Gastroesophageal sphincter (tissue), 4 donors: ENCODE measurements around the gene ALPP. TPM values are rescaled to one million over a fixed set of nuclear protein-coding genes. Genes with fewer than 3 reads are reported as not detected.
"Not testable (repeated sequence)": the region's sequence is repeated elsewhere in the genome, so short reads cannot be mapped to it uniquely, and the experiment has no call there.

Experiments
- ATAC-seq: fragments of 150-250 bp; one replicate; pipeline ENCODE4 v1.9.1; 2016; ENCODE audit warnings: mild to moderate bottlenecking, moderate library complexity
- H3K27ac ChIP-seq, 4 donors: fragments of 200-600 bp; sonication (generic) in 3 of 4; 1 replicate in 3 of 4; 2 replicates in 1 of 4; pipeline ENCODE4 v1.5.1; 2016 to 2019
- H3K27me3 ChIP-seq: fragments of 200-600 bp; sonication (generic); one replicate; pipeline ENCODE4 v1.5.1; 2019
- H3K36me3 ChIP-seq, 2 donors: fragments of 200-600 bp; sonication (generic); one replicate each; pipeline ENCODE4 v1.5.1; 2019; ENCODE audit warnings: control low read depth in 1 of 2
- H3K4me1 ChIP-seq, 3 donors: fragments of 200-600 bp; sonication (generic); 1 replicate in 2 of 3; 2 replicates in 1 of 3; pipeline ENCODE4 v1.5.1; 2016 to 2019; ENCODE audit warnings: control low read depth in 2 of 3
- H3K4me3 ChIP-seq, 2 donors: fragments of 200-600 bp; sonication (generic); one replicate each; pipeline ENCODE4 v1.5.1; 2019; ENCODE audit warnings: mild to moderate bottlenecking in 1 of 2, moderate library complexity in 1 of 2
- H3K9me3 ChIP-seq, 3 donors: fragments of 200-600 bp; sonication (generic); one replicate each; pipeline ENCODE4 v1.5.1; 2017 to 2019; ENCODE audit warnings: control low read depth in 2 of 3
- CTCF ChIP-seq, 4 experiments: fragments of 200-600 bp in 2 of 4; fragments of 450-650 bp in 2 of 4; sonication (generic) in 1 of 4; IDR thresholded peaks; one replicate each; pipeline ENCODE4 v1.5.1; 2017 to 2019; ENCODE audit warnings: antibody characterized with exemption in 4 of 4, mild to moderate bottlenecking in 2 of 4, moderate library complexity in 2 of 4
- EP300 ChIP-seq: sonication (generic); formaldehyde crosslinking; IDR thresholded peaks from one replicate; pipeline ENCODE4 v1.6.1; 2017; ENCODE audit warnings: antibody characterized with exemption, mild to moderate bottlenecking
- POLR2A ChIP-seq, 2 donors: fragments of 450-650 bp; IDR thresholded peaks; one replicate each; pipeline ENCODE4 v1.6.1; 2017; ENCODE audit warnings: antibody characterized with exemption in 2 of 2, mild to moderate bottlenecking in 2 of 2, moderate library complexity in 1 of 2
- POLR2AphosphoS5 ChIP-seq: sonication (generic); formaldehyde crosslinking; IDR thresholded peaks from one replicate; pipeline ENCODE4 v1.6.1; 2017; ENCODE audit warnings: antibody characterized with exemption
- WGBS, 2 donors: methylation state at CpG; one replicate each; pipeline ENCODE4 v1.1.5; 2018; ENCODE audit warnings: low coverage in 1 of 2; 5-methylcytosine and 5-hydroxymethylcytosine counted together
- total RNA-seq, 4 donors: library from RNA; depleted of rRNA; stranded (reverse); fragments of >200 nt; gene quantifications; one replicate each; pipeline ENCODE4 v1.1.0, GENCODE V29; 2016

Gene ALPP
- total RNA-seq, 4 donors from 2014 or later, result not detected

DNA sequence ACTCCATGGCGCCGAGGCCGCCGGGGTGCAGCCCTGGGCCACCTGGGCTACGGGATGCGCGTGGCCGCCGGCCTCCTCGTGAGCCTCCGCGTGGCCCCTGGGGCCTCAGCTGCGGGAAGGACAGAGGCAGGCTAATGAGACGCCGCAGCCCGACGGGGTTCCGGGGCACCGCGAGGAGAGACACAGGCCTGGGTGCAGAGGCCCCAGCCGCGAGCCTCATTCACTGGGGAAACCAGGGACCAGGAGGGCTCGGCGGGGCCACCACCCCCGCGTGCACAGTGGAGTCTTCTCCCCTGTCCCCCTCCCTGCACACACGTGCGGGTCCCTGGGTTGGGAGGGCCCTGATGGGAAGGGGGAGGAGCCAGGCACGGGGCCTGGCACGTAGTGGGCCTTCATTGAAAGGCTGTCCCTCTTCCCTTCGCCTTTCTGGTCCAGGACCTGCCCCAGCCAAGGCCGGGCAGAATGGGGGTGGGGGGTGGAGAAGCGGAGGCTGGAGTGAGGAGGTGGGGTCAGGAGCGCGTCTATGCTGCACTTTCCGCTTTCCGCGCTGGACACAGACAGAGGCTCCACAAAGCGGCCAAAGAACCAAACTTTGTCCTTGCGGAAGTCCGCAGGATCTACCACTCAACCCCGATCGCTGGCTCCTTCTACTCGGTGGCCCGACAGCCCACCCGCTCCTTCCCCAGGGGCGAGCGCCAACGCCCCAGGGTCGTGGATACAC is 9.1 kb downstream of the ALPP start:
- TF ChIP-seq EP300 (no peak), CTCF (IDR thresholded peaks at IDR 0.05) (no peak), POLR2AphosphoS5 (no peak), POLR2A (IDR thresholded peaks at IDR 0.05) (no peak)
- no peaks in the 10 kb centered on the region for H3K9me3 ChIP-seq

DNA sequence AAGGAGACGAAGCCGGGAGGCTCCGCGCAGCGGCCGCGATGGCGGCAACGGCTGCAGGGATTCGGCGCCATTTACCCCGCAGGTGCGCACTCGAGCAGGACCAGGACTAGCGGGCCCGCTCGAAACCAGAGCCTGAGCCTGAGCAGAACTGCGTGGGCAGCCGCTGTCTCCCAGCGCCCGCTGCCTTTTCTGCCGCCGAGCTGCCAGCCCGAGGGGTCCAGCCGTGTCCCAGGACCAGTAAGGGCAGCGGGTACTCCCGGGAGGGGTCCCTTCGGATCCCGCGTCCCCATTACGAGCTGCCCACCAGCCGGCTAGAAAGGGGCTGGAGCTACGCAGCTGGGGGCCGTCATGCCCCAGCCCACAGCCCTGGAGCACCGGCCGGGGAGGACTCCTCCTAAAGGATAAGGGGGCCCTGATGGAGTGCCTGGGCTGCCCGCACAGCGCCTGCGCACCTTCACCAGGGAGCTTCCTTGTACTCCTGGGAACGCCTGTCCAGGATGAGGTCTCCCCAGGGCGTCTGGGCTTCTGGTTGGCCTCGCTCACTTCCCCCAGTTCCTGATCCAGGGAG is 9.9 kb downstream of the ALPP start:
- Histone ChIP-seq H3K36me3 (no peaks in the 10 kb centered on the region), H3K4me1 (peaks cover 0 to 25% (median 3%) of the 10 kb centered on the region in 3 donors), H3K27ac (no peak overlapping the region), H3K27me3 (peaks cover 93% of the 10 kb centered on the region), H3K4me3 (peak overlapping the region in 1 of 2 donors; percentile 12), H3K9me3 (no peaks in the 10 kb centered on the region)
- no peak for ATAC-seq
- TF ChIP-seq POLR2A (IDR thresholded peaks at IDR 0.05), result no peak
- no peak for TF ChIP-seq CTCF (IDR thresholded peaks at IDR 0.05)
- TF ChIP-seq EP300, result no peak
- TF ChIP-seq POLR2AphosphoS5, result no peak
- 18% methylated on average over 7 of the region's 42 CpGs; no CpG with 5 or more reads in 1 of the 2 donors for WGBS, 2 donors

More for the DNA sequence above, 9.1 kb downstream of the ALPP start:
- Histone ChIP-seq H3K4me1 (peaks cover 0 to 25% (median 3%) of the 10 kb centered on the region in 3 donors), H3K4me3 (no peak overlapping the region), H3K27ac (no peak overlapping the region), H3K36me3 (no peaks in the 10 kb centered on the region), H3K27me3 (peaks cover 97% of the 10 kb centered on the region)
- WGBS, 2 donors, result no CpG with 5 or more reads among the region's 50 CpGs
- no peak for ATAC-seq

DNA sequence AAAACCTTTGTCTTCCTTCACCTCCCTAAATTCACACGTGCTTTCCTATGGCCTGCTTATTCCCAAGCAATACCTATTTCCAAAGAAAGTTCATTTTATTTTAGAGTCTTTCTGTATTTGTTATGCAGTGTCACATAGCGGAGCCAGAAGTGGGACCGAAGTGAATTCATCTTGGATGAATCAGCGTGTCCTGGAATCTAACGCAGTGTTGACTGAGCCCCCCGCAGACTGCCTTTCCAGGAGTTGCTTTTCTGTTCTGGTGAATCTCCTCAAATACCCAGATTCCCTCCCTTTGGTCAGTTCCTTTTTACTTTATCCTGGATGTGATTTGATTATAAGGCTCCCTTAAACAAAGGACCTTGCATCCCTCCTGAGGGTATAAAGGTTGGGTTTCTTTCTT is 10.8 kb downstream of the ALPP start:
- Histone ChIP-seq H3K36me3 (no peaks in the 10 kb centered on the region), H3K27ac (no peak overlapping the region), H3K9me3 (no peaks in the 10 kb centered on the region), H3K27me3 (peaks cover 93% of the 10 kb centered on the region), H3K4me3 (no peak overlapping the region), H3K4me1 (peaks cover 0 to 25% (median 3%) of the 10 kb centered on the region in 3 donors)
- WGBS, 2 donors, result 22 to 49% methylated on average over 2 to 6 of the region's 6 CpGs
- TF ChIP-seq CTCF (IDR thresholded peaks at IDR 0.05) (no peak), POLR2AphosphoS5 (no peak), POLR2A (IDR thresholded peaks at IDR 0.05) (no peak), EP300 (no peak)
- ATAC-seq, result no peak

- ATAC-seq, result no peak
- TF ChIP-seq CTCF (IDR thresholded peaks at IDR 0.05), result no peak
- TF ChIP-seq POLR2A (IDR thresholded peaks at IDR 0.05), result no peak
- TF ChIP-seq POLR2AphosphoS5, result no peak
- no peak for TF ChIP-seq EP300
- WGBS, 2 donors, result 9 to 33% methylated on average over 1 to 3 of the region's 3 CpGs
- Histone ChIP-seq H3K9me3 (no peaks in the 10 kb centered on the region), H3K4me1 (peaks cover 0 to 25% (median 3%) of the 10 kb centered on the region in 3 donors), H3K27me3 (peaks cover 87% of the 10 kb centered on the region), H3K4me3 (no peak overlapping the region), H3K36me3 (no peaks in the 10 kb centered on the region), H3K27ac (no peak overlapping the region)
These were observed 12.1 kb downstream of the ALPP start for GRCh38 chr2:232390661-232391060.

DNA sequence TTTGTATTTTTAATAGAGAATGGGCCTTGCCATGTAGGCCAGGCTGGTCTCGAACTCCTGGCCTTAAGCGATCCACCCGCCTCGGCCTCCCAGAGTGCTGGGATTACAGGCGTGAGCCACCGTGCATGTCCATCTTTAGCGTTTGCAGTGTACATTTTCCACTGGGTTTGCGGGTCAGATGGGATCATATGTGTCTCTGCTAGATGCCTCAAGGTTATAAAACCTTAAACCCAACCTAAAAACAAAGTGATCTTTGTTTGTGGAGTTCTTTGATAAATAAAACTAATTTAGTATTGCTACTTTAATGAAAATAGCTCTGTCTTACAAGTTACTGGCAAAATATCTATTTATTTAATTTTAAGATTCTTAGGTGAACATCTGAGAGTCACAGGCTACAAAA is 15.0 kb downstream of the ALPP start:
- no peak for ATAC-seq
- Histone ChIP-seq H3K36me3 (no peaks in the 10 kb centered on the region), H3K9me3 (no peaks in the 10 kb centered on the region), H3K27ac (no peak overlapping the region), H3K27me3 (peaks cover 67% of the 10 kb centered on the region), H3K4me1 (peaks cover 0 to under 1% (median 0%) of the 10 kb centered on the region in 3 donors), H3K4me3 (no peak overlapping the region)
- 80 to 94% methylated on average over 7 to 8 of the region's 8 CpGs for WGBS, 2 donors
- TF ChIP-seq POLR2A (IDR thresholded peaks at IDR 0.05) (no peak), EP300 (no peak), POLR2AphosphoS5 (no peak), CTCF (IDR thresholded peaks at IDR 0.05) (no peak)

- WGBS, 2 donors, result 77 to 90% methylated on average over 2 to 4 of the region's 7 CpGs
- not testable (repeated sequence) for ATAC-seq
- H3K27me3 ChIP-seq, result peaks cover 62% of the 10 kb centered on the region
These were observed 15.9 kb downstream of the ALPP start for GRCh38 chr2:232394431-232394830.

More at GRCh38 chr2:232394431-232394830, 15.9 kb downstream of the ALPP start:
- H3K27ac ChIP-seq, H3K4me1 ChIP-seq, H3K9me3 ChIP-seq, H3K4me3 ChIP-seq, H3K36me3 ChIP-seq: not testable (repeated sequence)
